Liver (tissue), 3 donors: ENCODE data around the gene ZFP64.

ENCODE experiments used
- EGR1 ChIP-seq, 2 donors: IDR thresholded peaks; 2 replicates each; pipeline ENCODE4 v1.6.1; 2016 to 2018; ENCODE audit warnings: antibody characterized with exemption in 2 of 2, low read depth in 2 of 2
- SP1 ChIP-seq: IDR thresholded peaks from 2 replicates; pipeline ENCODE4 v1.6.1; 2018; ENCODE audit warnings: antibody characterized with exemption, mild to moderate bottlenecking
- YY1 ChIP-seq: IDR thresholded peaks from 2 replicates; pipeline ENCODE4 v1.6.1; 2016; ENCODE audit warnings: antibody characterized with exemption, mild to moderate bottlenecking
- TF ChIP-seq, protein P1 (sequence below): fragments of 150-350 bp; IDR thresholded peaks from 2 replicates; pipeline ENCODE4 v1.5.1; 2017; ENCODE audit warnings: improper control_type of control experiment, low read depth, low read length; ENCODE audit not compliant: missing input control
- TF ChIP-seq, protein P2 (sequence below): IDR thresholded peaks from 2 replicates; pipeline ENCODE4 v1.6.1; 2016; ENCODE audit warnings: antibody characterized with exemption, mild to moderate bottlenecking
- donor health status: healthy.
- donor health status: healthy.

DNA sequence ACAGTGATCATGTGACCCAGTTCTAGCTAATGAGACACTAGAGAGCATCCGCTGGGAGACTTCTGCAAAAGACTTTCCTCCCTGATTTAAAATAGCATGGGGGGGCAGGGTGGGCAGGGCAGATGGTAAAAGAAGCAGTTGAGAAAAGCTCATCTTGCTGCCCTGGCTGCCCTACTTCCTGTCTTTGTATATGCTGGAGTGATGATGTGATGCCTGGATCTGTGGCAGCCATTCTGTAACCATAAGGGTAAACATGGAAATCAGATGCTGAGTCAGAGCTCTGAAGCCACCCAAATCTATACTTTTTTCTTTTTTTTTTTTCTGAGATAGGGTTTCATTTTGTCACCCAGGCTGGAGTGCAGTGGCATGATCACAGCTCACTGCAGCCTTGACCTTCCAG lies 25.4 kb downstream of the ZFP64 start:
- TF ChIP-seq YY1: no peak
- TF ChIP-seq, protein P1, sequence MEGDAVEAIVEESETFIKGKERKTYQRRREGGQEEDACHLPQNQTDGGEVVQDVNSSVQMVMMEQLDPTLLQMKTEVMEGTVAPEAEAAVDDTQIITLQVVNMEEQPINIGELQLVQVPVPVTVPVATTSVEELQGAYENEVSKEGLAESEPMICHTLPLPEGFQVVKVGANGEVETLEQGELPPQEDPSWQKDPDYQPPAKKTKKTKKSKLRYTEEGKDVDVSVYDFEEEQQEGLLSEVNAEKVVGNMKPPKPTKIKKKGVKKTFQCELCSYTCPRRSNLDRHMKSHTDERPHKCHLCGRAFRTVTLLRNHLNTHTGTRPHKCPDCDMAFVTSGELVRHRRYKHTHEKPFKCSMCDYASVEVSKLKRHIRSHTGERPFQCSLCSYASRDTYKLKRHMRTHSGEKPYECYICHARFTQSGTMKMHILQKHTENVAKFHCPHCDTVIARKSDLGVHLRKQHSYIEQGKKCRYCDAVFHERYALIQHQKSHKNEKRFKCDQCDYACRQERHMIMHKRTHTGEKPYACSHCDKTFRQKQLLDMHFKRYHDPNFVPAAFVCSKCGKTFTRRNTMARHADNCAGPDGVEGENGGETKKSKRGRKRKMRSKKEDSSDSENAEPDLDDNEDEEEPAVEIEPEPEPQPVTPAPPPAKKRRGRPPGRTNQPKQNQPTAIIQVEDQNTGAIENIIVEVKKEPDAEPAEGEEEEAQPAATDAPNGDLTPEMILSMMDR: no peak
- TF ChIP-seq, protein P2, sequence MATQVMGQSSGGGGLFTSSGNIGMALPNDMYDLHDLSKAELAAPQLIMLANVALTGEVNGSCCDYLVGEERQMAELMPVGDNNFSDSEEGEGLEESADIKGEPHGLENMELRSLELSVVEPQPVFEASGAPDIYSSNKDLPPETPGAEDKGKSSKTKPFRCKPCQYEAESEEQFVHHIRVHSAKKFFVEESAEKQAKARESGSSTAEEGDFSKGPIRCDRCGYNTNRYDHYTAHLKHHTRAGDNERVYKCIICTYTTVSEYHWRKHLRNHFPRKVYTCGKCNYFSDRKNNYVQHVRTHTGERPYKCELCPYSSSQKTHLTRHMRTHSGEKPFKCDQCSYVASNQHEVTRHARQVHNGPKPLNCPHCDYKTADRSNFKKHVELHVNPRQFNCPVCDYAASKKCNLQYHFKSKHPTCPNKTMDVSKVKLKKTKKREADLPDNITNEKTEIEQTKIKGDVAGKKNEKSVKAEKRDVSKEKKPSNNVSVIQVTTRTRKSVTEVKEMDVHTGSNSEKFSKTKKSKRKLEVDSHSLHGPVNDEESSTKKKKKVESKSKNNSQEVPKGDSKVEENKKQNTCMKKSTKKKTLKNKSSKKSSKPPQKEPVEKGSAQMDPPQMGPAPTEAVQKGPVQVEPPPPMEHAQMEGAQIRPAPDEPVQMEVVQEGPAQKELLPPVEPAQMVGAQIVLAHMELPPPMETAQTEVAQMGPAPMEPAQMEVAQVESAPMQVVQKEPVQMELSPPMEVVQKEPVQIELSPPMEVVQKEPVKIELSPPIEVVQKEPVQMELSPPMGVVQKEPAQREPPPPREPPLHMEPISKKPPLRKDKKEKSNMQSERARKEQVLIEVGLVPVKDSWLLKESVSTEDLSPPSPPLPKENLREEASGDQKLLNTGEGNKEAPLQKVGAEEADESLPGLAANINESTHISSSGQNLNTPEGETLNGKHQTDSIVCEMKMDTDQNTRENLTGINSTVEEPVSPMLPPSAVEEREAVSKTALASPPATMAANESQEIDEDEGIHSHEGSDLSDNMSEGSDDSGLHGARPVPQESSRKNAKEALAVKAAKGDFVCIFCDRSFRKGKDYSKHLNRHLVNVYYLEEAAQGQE: no peak
- TF ChIP-seq SP1: no peak
- TF ChIP-seq EGR1 (IDR thresholded peaks at IDR 0.05; ENCODE audit: low read depth in 2 of 2): no peak
